Endothelial cell of umbilical vein (primary cell): ENCODE data around the gene PHC3. TPM values are rescaled to one million over a fixed set of nuclear protein-coding genes. Genes with fewer than 3 reads are reported as not detected.

ENCODE experiments used
- BruUV-seq: library from RNA; stranded (reverse); fragments of 400-500 nt; replicated peaks from 2 replicates; lab custom pipeline; 2021; lab: Mats Ljungman, UMichigan
- CTCF ChIA-PET: fragments of 300-600, 350-600 bp; sonication (Branson Sonifier 250); formaldehyde crosslinking; loops from one replicate; lab custom pipeline; 2021; ENCODE audit warnings: antibody characterized with exemption, inconsistent platforms; lab: Charles Lee
- POLR2A ChIA-PET: fragments of 300-600, 350-600 bp; sonication (Branson Sonifier 250); formaldehyde crosslinking; loops from one replicate; lab custom pipeline; 2021; ENCODE audit warnings: antibody characterized with exemption, inconsistent platforms; lab: Charles Lee
- DNase-seq: peaks from one replicate; pipeline ENCODE4 v3.0.0-alpha.2; 2011; ENCODE audit warnings: low read depth, low spot score
- FAIRE-seq: peaks from 2 replicates; lab custom pipeline; 2011; peaks lifted over from hg19 to GRCh38; lab: Jason Lieb, UNC
- H2AFZ ChIP-seq: 2 replicates; pipeline ENCODE4 v1.6.0; 2012; ENCODE audit warnings: low read depth, low read length, control low read depth, inconsistent platforms
- H3K27ac ChIP-seq: 2 replicates; pipeline ENCODE4 v1.5.1; 2011; ENCODE audit warnings: low read depth, mild to moderate bottlenecking, control low read depth, low read length, moderate library complexity; ENCODE audit not compliant: insufficient read depth
- H3K27me3 ChIP-seq, 2 experiments: 2 replicates each; pipeline versions ENCODE4 v1.6.0 to v1.6.1; 2011; ENCODE audit warnings: low read length in 2 of 2, mixed read lengths in 1 of 2; ENCODE audit not compliant: control insufficient read depth in 2 of 2, insufficient read depth in 2 of 2
- H3K36me3 ChIP-seq, 2 experiments: 2 replicates in 1 of 2; 3 replicates in 1 of 2; pipeline ENCODE4 v1.5.1; 2011; ENCODE audit warnings: low read length in 2 of 2, mild to moderate bottlenecking in 1 of 2, moderate library complexity in 1 of 2; ENCODE audit not compliant: control insufficient read depth in 2 of 2, insufficient read depth in 2 of 2; ENCODE audit errors: extremely low read depth in 1 of 2
- H3K4me1 ChIP-seq: 3 replicates; pipeline ENCODE4 v1.5.1; 2011; ENCODE audit warnings: mild to moderate bottlenecking, low read length; ENCODE audit not compliant: control insufficient read depth, insufficient read depth; ENCODE audit errors: extremely low read depth
- H3K4me2 ChIP-seq: 2 replicates; pipeline ENCODE4 v1.6.1; 2011; ENCODE audit warnings: low read length, control low read depth, mixed read lengths; ENCODE audit not compliant: insufficient read depth
- H3K4me3 ChIP-seq, 3 experiments: fragments of 200-600 bp in 1 of 3; sonication (generic), shearing (Covaris generic) in 1 of 3; replicated peaks in 1 of 3; 2 replicates each; pipeline ENCODE4 v1.5.1; 2011 to 2016; ENCODE audit warnings: control low read depth in 3 of 3, low read length in 3 of 3, mild to moderate bottlenecking in 2 of 3, inconsistent platforms in 1 of 3, low read depth in 1 of 3, moderate library complexity in 1 of 3; ENCODE audit not compliant: insufficient read depth in 1 of 3
- H3K79me2 ChIP-seq: 2 replicates; pipeline ENCODE4 v1.6.0; 2012; ENCODE audit warnings: low read length, inconsistent platforms; ENCODE audit not compliant: control insufficient read depth, insufficient read depth
- H3K9ac ChIP-seq: replicated peaks from 2 replicates; pipeline ENCODE3; 2011; ENCODE audit warnings: low read length, control low read depth; ENCODE audit not compliant: insufficient read depth; ENCODE audit errors: extremely low read depth
- H3K9me1 ChIP-seq: replicated peaks from 3 replicates; pipeline ENCODE4 v1.6.0; 2011; ENCODE audit warnings: mild to moderate bottlenecking, low read length; ENCODE audit not compliant: control insufficient read depth, insufficient read depth; ENCODE audit errors: extremely low read depth
- H3K9me3 ChIP-seq: replicated peaks from 2 replicates; pipeline ENCODE4 v1.5.1; 2012; ENCODE audit warnings: low read length, inconsistent platforms; ENCODE audit not compliant: control insufficient read depth, insufficient read depth
- H4K20me1 ChIP-seq: replicated peaks from 2 replicates; pipeline ENCODE3; 2011; ENCODE audit warnings: mild to moderate bottlenecking, low read length; ENCODE audit not compliant: control insufficient read depth, insufficient read depth; ENCODE audit errors: extremely low read depth
- CTCF ChIP-seq, 2 donors: IDR thresholded peaks; 1 replicate in 1 of 2; 2 replicates in 1 of 2; pipeline ENCODE4 v1.5.1; 2011; ENCODE audit warnings: low read length in 2 of 2, mild to moderate bottlenecking in 2 of 2, moderate library complexity in 2 of 2, control low read depth in 1 of 2, inconsistent platforms in 1 of 2, low read depth in 1 of 2; ENCODE audit not compliant: insufficient read depth in 1 of 2; ENCODE audit errors: extremely low read depth in 1 of 2
- EZH2 ChIP-seq: IDR thresholded peaks from 2 replicates; pipeline ENCODE4 v1.6.1; 2012; ENCODE audit warnings: borderline replicate concordance, low read depth, mild to moderate bottlenecking, moderate library complexity, low read length, inconsistent platforms; ENCODE audit not compliant: severe bottlenecking
- FOS ChIP-seq: IDR thresholded peaks from 2 replicates; pipeline ENCODE4 v1.6.1; 2011; ENCODE audit warnings: mild to moderate bottlenecking, low read length, moderate library complexity, borderline replicate concordance; ENCODE audit not compliant: insufficient read depth
- GATA2 ChIP-seq: IDR thresholded peaks from 2 replicates; pipeline ENCODE4 v1.7.0; 2011; ENCODE audit warnings: low read depth, mild to moderate bottlenecking, moderate library complexity, mixed read lengths, low read length; ENCODE audit not compliant: insufficient read length, insufficient read depth
- JUN ChIP-seq: IDR thresholded peaks from 2 replicates; pipeline ENCODE4 v1.6.1; 2011; ENCODE audit warnings: borderline replicate concordance, low read depth; ENCODE audit not compliant: insufficient read length, insufficient read depth
- MAX ChIP-seq: IDR thresholded peaks from 2 replicates; pipeline ENCODE4 v1.6.1; 2011; ENCODE audit not compliant: insufficient read depth, insufficient read length
- MYC ChIP-seq: IDR thresholded peaks from one replicate; pipeline ENCODE4 v1.6.1; 2011; ENCODE audit warnings: mild to moderate bottlenecking, low read depth, low read length
- POLR2A ChIP-seq: IDR thresholded peaks from 2 replicates; pipeline ENCODE4 v1.6.1; 2012; ENCODE audit warnings: low read depth, mild to moderate bottlenecking, control low read depth, low read length
- POLR2AphosphoS5 ChIP-seq: IDR thresholded peaks from 2 replicates; pipeline ENCODE4 v1.6.1; 2012; ENCODE audit warnings: low read depth, mild to moderate bottlenecking, control low read depth, low read length, moderate library complexity; ENCODE audit not compliant: insufficient read depth
- dilution Hi-C: fragments of 300-500 bp; cut with MboI; formaldehyde crosslinking; loops from one replicate; pipeline ENCODE4 v1.15.0; 2019; ENCODE audit warnings: low sequenced_read_pairs; ENCODE audit not compliant: extremely low pct_ligation_motif_present
- intact Hi-C: fragments of 100-400 bp; cut with micrococcal nuclease; formaldehyde crosslinking; loops from one replicate; pipeline ENCODE4 v1.10.0; 2022
- polyA plus RNA-seq, 4 experiments: library from polyadenylated mRNA; depleted of rRNA in 3 of 4; stranded (reverse) in 3 of 4; unstranded in 1 of 4; fragments of >200 nt; gene quantifications; 2 replicates each; pipeline versions ENCODE4 v1.2.1 to v1.2.3, GENCODE V29; 2011 to 2012; ENCODE audit warnings: missing spikeins in 1 of 4
- total RNA-seq: library from RNA; stranded (reverse); gene quantifications from 2 replicates; pipeline ENCODE4 v1.2.3, GENCODE V29; 2021

PHC3 gene
- total and polyA plus RNA-seq, 2 donors (not counting 3 experiments of a cell fraction or from before 2014, with no cell fraction given), result 35.7 to 45.8 TPM

- dilution Hi-C loops (no loop called here), intact Hi-C loops (no loop called here)
- H3K9ac ChIP-seq, result no peak overlapping the region
- no peaks in the 10 kb centered on the region for H3K36me3 ChIP-seq
- H3K27ac ChIP-seq, result no peak overlapping the region
- DNase-seq (no peak), FAIRE-seq (no peak)
- no TSS peak for BruUV-seq
- H3K79me2 ChIP-seq, result no peaks in the 10 kb centered on the region
- no peak overlapping the region for H3K4me2 ChIP-seq
- no peak for TF ChIP-seq CTCF (IDR thresholded peaks at IDR 0.05; ENCODE audit: extremely low read depth in 1 of 2, insufficient read depth in 1 of 2, low read depth in 1 of 2, low read length in 2 of 2)
- TF ChIP-seq FOS, result no peak
- TF ChIP-seq EZH2, result no peak
- TF ChIP-seq MYC, result no peak
- H3K9me3 ChIP-seq, result no peaks in the 10 kb centered on the region
- H4K20me1 ChIP-seq, result no peaks in the 10 kb centered on the region
- peaks cover under 1% of the 10 kb centered on the region for H3K4me1 ChIP-seq
- peaks cover 16 to 18% of the 10 kb centered on the region in 2 experiments for H3K27me3 ChIP-seq
- POLR2A ChIA-PET, result no interaction called here
- no peaks in the 10 kb centered on the region for H3K9me1 ChIP-seq
- H2AFZ ChIP-seq, result no peak overlapping the region
- CTCF ChIA-PET, result interaction anchor here (1.2 kb wide), 1 partner anchor 10 kb away, joined by 5 read pairs; no protein-coding TSS in a partner anchor
- no peak overlapping the region for H3K4me3 ChIP-seq
Observed at GRCh38 chr3:170044271-170044670, 137.3 kb downstream of the PHC3 start.

- intact Hi-C loops, result no loop called here
- TF ChIP-seq JUN, result no peak
- no peak for TF ChIP-seq EZH2
- no peak for TF ChIP-seq MYC
- no peak for TF ChIP-seq POLR2AphosphoS5
- no peak for TF ChIP-seq MAX
- TF ChIP-seq POLR2A, result no peak
- TF ChIP-seq CTCF (IDR thresholded peaks at IDR 0.05; ENCODE audit: extremely low read depth in 1 of 2, insufficient read depth in 1 of 2, low read depth in 1 of 2, low read length in 2 of 2), result no peak
- TF ChIP-seq GATA2, result no peak
- TF ChIP-seq FOS, result no peak
- Histone ChIP-seq H3K27ac (no peak overlapping the region), H2AFZ (no peak overlapping the region), H4K20me1 (no peaks in the 10 kb centered on the region), H3K79me2 (no peaks in the 10 kb centered on the region), H3K9me3 (no peaks in the 10 kb centered on the region), H3K4me1 (peaks cover under 1% of the 10 kb centered on the region), H3K9ac (no peak overlapping the region), H3K4me3 (no peak overlapping the region), H3K27me3 (peaks cover 24 to 26% of the 10 kb centered on the region in 2 experiments), H3K4me2 (no peak overlapping the region), H3K9me1 (no peaks in the 10 kb centered on the region), H3K36me3 (no peaks in the 10 kb centered on the region)
- dilution Hi-C loops, result no loop called here
- no TSS peak for BruUV-seq
- ChIA-PET POLR2A (no interaction called here), CTCF (interaction anchor here (1.2 to 1.4 kb wide), 2 partner anchors 10 to 22 kb away, joined by 3 to 5 read pairs; no protein-coding TSS in a partner anchor)
- FAIRE-seq, result no peak
- no peak for DNase-seq
Observed at GRCh38 chr3:170043506-170043905, 138.0 kb downstream of the PHC3 start.
